Upper lobe of left lung (tissue), 4 donors: ENCODE results near the gene CRHR2.

Experiments
- CTCF ChIP-seq, 6 experiments: fragments of 450-650 bp in 4 of 6; fragments of 200-600 bp in 2 of 6; sonication (generic) in 2 of 6; IDR thresholded peaks; one replicate each; pipeline ENCODE4 v1.5.1; 2016 to 2019; ENCODE audit warnings: antibody characterized with exemption in 6 of 6
- POLR2AphosphoS5 ChIP-seq, 2 donors: sonication (generic); formaldehyde crosslinking; IDR thresholded peaks; one replicate each; pipeline ENCODE4 v1.5.1; 2017; ENCODE audit warnings: antibody characterized with exemption in 2 of 2

GRCh38 chr7:30688718-30689221 lies 6.5 kb upstream of the CRHR2 start:
- TF ChIP-seq CTCF (IDR thresholded peaks at IDR 0.05) (no peak), POLR2AphosphoS5 (IDR thresholded peaks at IDR 0.05) (no peak)
